MM.1S (cell line): ENCODE results near the gene ZFYVE28.

Experiments used
- EZH2 ChIP-seq: fragments of 300-600 bp; sonication (generic); optimal IDR thresholded peaks from 2 replicates; pipeline ENCODE3; 2017; ENCODE audit warnings: low read depth, mild to moderate bottlenecking, antibody characterized with exemption, low read length, mixed read lengths
- TF ChIP-seq, protein P1 (sequence below): fragments of 300-600 bp; sonication (generic); IDR thresholded peaks from 2 replicates; pipeline ENCODE4 v1.5.1; 2016; ENCODE audit warnings: antibody characterized with exemption, low read length, mixed read lengths

DNA sequence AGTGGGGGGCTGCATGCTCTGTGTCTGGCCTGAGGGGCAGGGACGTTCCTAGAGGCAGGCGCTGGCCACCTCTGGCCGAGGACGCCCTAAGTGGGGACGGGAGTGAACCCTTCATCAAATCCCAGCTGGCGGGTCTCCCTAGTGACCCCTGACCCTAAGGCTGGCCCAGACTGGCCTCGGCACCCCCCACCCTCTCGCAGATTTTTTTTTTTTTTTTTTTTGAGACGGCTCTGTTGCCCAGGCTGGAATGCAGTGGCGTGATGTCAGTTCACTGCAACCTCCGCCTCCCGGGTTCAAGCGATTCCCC lies 155.5 kb downstream of the ZFYVE28 start:
- TF ChIP-seq, protein P1, sequence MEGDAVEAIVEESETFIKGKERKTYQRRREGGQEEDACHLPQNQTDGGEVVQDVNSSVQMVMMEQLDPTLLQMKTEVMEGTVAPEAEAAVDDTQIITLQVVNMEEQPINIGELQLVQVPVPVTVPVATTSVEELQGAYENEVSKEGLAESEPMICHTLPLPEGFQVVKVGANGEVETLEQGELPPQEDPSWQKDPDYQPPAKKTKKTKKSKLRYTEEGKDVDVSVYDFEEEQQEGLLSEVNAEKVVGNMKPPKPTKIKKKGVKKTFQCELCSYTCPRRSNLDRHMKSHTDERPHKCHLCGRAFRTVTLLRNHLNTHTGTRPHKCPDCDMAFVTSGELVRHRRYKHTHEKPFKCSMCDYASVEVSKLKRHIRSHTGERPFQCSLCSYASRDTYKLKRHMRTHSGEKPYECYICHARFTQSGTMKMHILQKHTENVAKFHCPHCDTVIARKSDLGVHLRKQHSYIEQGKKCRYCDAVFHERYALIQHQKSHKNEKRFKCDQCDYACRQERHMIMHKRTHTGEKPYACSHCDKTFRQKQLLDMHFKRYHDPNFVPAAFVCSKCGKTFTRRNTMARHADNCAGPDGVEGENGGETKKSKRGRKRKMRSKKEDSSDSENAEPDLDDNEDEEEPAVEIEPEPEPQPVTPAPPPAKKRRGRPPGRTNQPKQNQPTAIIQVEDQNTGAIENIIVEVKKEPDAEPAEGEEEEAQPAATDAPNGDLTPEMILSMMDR, result no peak
- TF ChIP-seq EZH2, result no peak
